ENCODE measurements around the gene ZSCAN10. TPM values are rescaled to one million over a fixed set of nuclear protein-coding genes. Genes with fewer than 3 reads are reported as not detected.
"Not testable (repeated sequence)": the region's sequence is repeated elsewhere in the genome, so short reads cannot be mapped to it uniquely, and the experiment has no call there.

The ZSCAN10 gene
- total RNA-seq, 1 experiment from 2014 or later, result not detected

DNA sequence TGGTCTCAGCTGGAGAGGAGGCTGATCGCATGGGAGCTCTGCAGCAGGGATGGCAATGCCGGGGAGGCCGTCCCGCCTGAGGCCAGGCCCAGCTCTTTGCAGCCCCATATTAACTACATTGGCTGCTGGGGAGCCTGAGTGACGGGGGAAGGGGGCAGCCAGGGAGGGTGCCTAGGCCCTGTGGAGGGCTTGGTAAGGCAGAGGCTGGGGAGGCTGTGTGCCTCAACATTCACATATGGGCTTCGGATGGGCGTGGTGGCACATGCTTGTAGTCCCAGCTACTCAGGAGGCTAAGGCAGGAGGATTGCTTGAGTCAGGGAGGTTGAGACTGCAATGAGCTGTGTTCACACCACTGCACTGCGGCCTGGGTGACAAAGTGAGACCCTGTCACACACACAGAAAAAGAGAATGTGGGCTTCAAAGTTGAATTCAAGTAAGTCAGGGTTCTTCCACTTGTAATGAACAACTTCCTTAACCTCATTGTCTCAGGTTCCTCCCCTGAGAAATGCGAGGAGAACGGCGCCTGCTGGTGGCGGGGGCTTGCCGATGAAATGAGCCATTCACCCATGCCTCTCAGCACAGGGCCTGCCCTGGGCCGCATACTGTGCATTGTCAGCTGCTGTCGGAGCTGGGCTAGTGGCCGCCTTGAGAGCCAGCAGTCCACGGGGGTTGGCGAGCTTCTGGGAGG is 26.4 kb downstream of the ZSCAN10 start:
- H3K9me2 ChIP-seq (replicated peaks; ENCODE audit: low read length); H3K79me2 ChIP-seq (ENCODE audit: low read length); H3K4me3 ChIP-seq (ENCODE audit: low read length); CTCF ChIA-PET; H4K20me1 ChIP-seq (ENCODE audit: low read length); H2AFZ ChIP-seq (ENCODE audit: low read length); intact Hi-C loops (cut with micrococcal nuclease); H3K4me1 ChIP-seq (ENCODE audit: insufficient read depth, low read length); H3K27me3 ChIP-seq (ENCODE audit: low read length); BruUV-seq (replicated peaks); H3K36me3 ChIP-seq (ENCODE audit: low read depth, low read length); H3K9ac ChIP-seq (ENCODE audit: low read length); ATAC-seq; H3K4me2 ChIP-seq (ENCODE audit: low read length); DNase-seq; H3F3A ChIP-seq (ENCODE audit: low read length, unreplicated experiment); POLR2A ChIA-PET (ENCODE audit: unreplicated experiment); H3K27ac ChIP-seq (ENCODE audit: low read length); H3K9me3 ChIP-seq (ENCODE audit: low read length): not testable (repeated sequence)

DNA sequence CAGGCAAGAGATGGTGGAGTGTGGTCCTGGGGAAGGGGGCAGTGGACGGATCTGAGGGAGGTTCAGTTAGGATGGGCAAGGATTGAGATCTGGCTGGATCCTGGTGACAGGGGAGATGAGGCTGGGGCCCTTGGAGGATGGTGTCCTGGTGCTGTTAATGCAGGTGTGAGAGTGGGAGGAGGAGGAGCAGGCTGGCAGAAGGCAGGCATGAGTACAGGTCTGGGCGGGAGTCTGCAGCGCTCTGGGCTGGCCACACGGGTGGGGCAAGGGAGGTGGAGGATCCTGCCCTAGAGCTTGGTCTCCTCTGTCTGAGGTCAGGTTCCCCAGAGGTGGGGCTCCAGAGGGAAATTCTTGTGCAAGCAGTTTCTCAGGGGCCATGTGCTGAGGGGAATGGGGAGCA is 26.9 kb downstream of the ZSCAN10 start:
- H3K9me3 ChIP-seq (ENCODE audit: low read length); H4K20me1 ChIP-seq (ENCODE audit: low read length); ATAC-seq; H3K27ac ChIP-seq (ENCODE audit: low read length); H3K4me1 ChIP-seq (ENCODE audit: insufficient read depth, low read length); DNase-seq; H2AFZ ChIP-seq (ENCODE audit: low read length); CTCF ChIA-PET; POLR2A ChIA-PET (ENCODE audit: unreplicated experiment); H3K27me3 ChIP-seq (ENCODE audit: low read length); H3K9ac ChIP-seq (ENCODE audit: low read length); H3K4me2 ChIP-seq (ENCODE audit: low read length); H3F3A ChIP-seq (ENCODE audit: low read length, unreplicated experiment); intact Hi-C loops (cut with micrococcal nuclease); H3K9me2 ChIP-seq (replicated peaks; ENCODE audit: low read length); BruUV-seq (replicated peaks); H3K79me2 ChIP-seq (ENCODE audit: low read length); H3K4me3 ChIP-seq (ENCODE audit: low read length); H3K36me3 ChIP-seq (ENCODE audit: low read depth, low read length): not testable (repeated sequence)

- Histone ChIP-seq H3K9me3 (ENCODE audit: low read length) (no peaks in the 10 kb centered on the region), H3K27ac (ENCODE audit: low read length) (no peak overlapping the region), H3F3A (ENCODE audit: low read length, unreplicated experiment) (no peaks in the 10 kb centered on the region), H3K9ac (ENCODE audit: low read length) (no peak overlapping the region), H3K36me3 (ENCODE audit: low read depth, low read length) (no peaks in the 10 kb centered on the region), H3K4me2 (ENCODE audit: low read length) (no peak overlapping the region), H3K27me3 (ENCODE audit: low read length) (no peaks in the 10 kb centered on the region), H3K79me2 (ENCODE audit: low read length) (no peaks in the 10 kb centered on the region), H3K9me2 (replicated peaks; ENCODE audit: low read length) (no peaks in the 10 kb centered on the region), H3K4me3 (ENCODE audit: low read length) (no peak overlapping the region), H4K20me1 (ENCODE audit: low read length) (no peaks in the 10 kb centered on the region), H2AFZ (ENCODE audit: low read length) (no peak overlapping the region), H3K4me1 (ENCODE audit: insufficient read depth, low read length) (no peaks in the 10 kb centered on the region)
- ChIA-PET CTCF (no interaction called here), POLR2A (ENCODE audit: unreplicated experiment) (no interaction called here)
- intact Hi-C loops (cut with micrococcal nuclease), result no loop called here
- TF ChIP-seq, protein P1, sequence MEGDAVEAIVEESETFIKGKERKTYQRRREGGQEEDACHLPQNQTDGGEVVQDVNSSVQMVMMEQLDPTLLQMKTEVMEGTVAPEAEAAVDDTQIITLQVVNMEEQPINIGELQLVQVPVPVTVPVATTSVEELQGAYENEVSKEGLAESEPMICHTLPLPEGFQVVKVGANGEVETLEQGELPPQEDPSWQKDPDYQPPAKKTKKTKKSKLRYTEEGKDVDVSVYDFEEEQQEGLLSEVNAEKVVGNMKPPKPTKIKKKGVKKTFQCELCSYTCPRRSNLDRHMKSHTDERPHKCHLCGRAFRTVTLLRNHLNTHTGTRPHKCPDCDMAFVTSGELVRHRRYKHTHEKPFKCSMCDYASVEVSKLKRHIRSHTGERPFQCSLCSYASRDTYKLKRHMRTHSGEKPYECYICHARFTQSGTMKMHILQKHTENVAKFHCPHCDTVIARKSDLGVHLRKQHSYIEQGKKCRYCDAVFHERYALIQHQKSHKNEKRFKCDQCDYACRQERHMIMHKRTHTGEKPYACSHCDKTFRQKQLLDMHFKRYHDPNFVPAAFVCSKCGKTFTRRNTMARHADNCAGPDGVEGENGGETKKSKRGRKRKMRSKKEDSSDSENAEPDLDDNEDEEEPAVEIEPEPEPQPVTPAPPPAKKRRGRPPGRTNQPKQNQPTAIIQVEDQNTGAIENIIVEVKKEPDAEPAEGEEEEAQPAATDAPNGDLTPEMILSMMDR (conservative IDR thresholded peaks at IDR 0.05; ENCODE audit: low read depth, low read length), result no peak
- TF ChIP-seq EZH2 (IDR thresholded peaks at IDR 0.05; ENCODE audit: low read length, unreplicated experiment) (no peak), EZH2phosphoT487 (IDR thresholded peaks at IDR 0.05; ENCODE audit: borderline replicate concordance, low read length) (no peak)
- no peak for ATAC-seq
- BruUV-seq (replicated peaks), result no TSS peak
- DNase-seq, result no peak
Measured at GRCh38 chr16:3071655-3072054, 27.4 kb downstream of the ZSCAN10 start.

- TF ChIP-seq, protein P1 (conservative IDR thresholded peaks at IDR 0.05; ENCODE audit: low read depth, low read length), result no peak
- no peak for TF ChIP-seq EZH2phosphoT487 (IDR thresholded peaks at IDR 0.05; ENCODE audit: borderline replicate concordance, low read length)
- no peak for TF ChIP-seq EZH2 (IDR thresholded peaks at IDR 0.05; ENCODE audit: low read length, unreplicated experiment)
- POLR2A ChIA-PET (ENCODE audit: unreplicated experiment), result no interaction called here
- intact Hi-C loops (cut with micrococcal nuclease), result no loop called here
- no TSS peak for BruUV-seq (replicated peaks)
- H2AFZ ChIP-seq (ENCODE audit: low read length), result no peak overlapping the region
- no peaks in the 10 kb centered on the region for H3K79me2 ChIP-seq (ENCODE audit: low read length)
- H3K9me3 ChIP-seq (ENCODE audit: low read length), result no peaks in the 10 kb centered on the region
- H3K36me3 ChIP-seq (ENCODE audit: low read depth, low read length), result no peaks in the 10 kb centered on the region
- H3K9me2 ChIP-seq (replicated peaks; ENCODE audit: low read length), result no peaks in the 10 kb centered on the region
- CTCF ChIA-PET, result no interaction called here
- DNase-seq, result no peak
- peaks cover 2% of the 10 kb centered on the region; the same call in 1 of the 2 replicates for H3K4me1 ChIP-seq (ENCODE audit: insufficient read depth, low read length)
- H3K27me3 ChIP-seq (ENCODE audit: low read length), result no peaks in the 10 kb centered on the region
- no peak overlapping the region for H3K27ac ChIP-seq (ENCODE audit: low read length)
- no peak overlapping the region for H3K4me3 ChIP-seq (ENCODE audit: low read length)
- ATAC-seq, result no peak
- no peaks in the 10 kb centered on the region for H3F3A ChIP-seq (ENCODE audit: low read length, unreplicated experiment)
- H3K9ac ChIP-seq (ENCODE audit: low read length), result no peak overlapping the region
- H3K4me2 ChIP-seq (ENCODE audit: low read length), result no peak overlapping the region
- H4K20me1 ChIP-seq (ENCODE audit: low read length), result no peaks in the 10 kb centered on the region
Measured at GRCh38 chr16:3070608-3071111, 28.4 kb downstream of the ZSCAN10 start.

GRCh38 chr16:3069146-3069545 is 29.9 kb downstream of the ZSCAN10 start:
- peaks cover 11% of the 10 kb centered on the region for H3K4me1 ChIP-seq (ENCODE audit: insufficient read depth, low read length)
- intact Hi-C loops (cut with micrococcal nuclease); H3K9me3 ChIP-seq (ENCODE audit: low read length); BruUV-seq (replicated peaks); H3F3A ChIP-seq (ENCODE audit: low read length, unreplicated experiment); H3K36me3 ChIP-seq (ENCODE audit: low read depth, low read length); H3K79me2 ChIP-seq (ENCODE audit: low read length); H2AFZ ChIP-seq (ENCODE audit: low read length); H3K27me3 ChIP-seq (ENCODE audit: low read length); DNase-seq; H3K9me2 ChIP-seq (replicated peaks; ENCODE audit: low read length); H3K27ac ChIP-seq (ENCODE audit: low read length); POLR2A ChIA-PET (ENCODE audit: unreplicated experiment); H3K9ac ChIP-seq (ENCODE audit: low read length); H4K20me1 ChIP-seq (ENCODE audit: low read length); H3K4me2 ChIP-seq (ENCODE audit: low read length); H3K4me3 ChIP-seq (ENCODE audit: low read length); ATAC-seq; CTCF ChIA-PET: not testable (repeated sequence)

Measured in PC-3 (cell line).